Prostate gland (tissue), 2 donors: ENCODE measurements around the gene TRMT1. TPM values are rescaled to one million over a fixed set of nuclear protein-coding genes. Genes with fewer than 3 reads are reported as not detected.

Experiments used
- DNase-seq: peaks from one replicate; pipeline ENCODE4 v3.0.0-alpha.2; 2019; ENCODE audit warnings: low spot score
- H3K27ac ChIP-seq, 2 donors: fragments of 200-600 bp; sonication (generic); 2 replicates each; pipeline ENCODE4 v1.5.1; 2017 to 2019
- H3K27me3 ChIP-seq: fragments of 200-600 bp; sonication (generic); replicated peaks from 2 replicates; pipeline ENCODE4 v1.5.1; 2019; ENCODE audit not compliant: insufficient read depth
- H3K36me3 ChIP-seq, 2 donors: fragments of 200-600 bp; sonication (generic); 1 replicate in 1 of 2; 2 replicates in 1 of 2; pipeline versions ENCODE4 v1.5.1 to v1.8.1; 2017 to 2019
- H3K4me1 ChIP-seq: fragments of 200-600 bp; sonication (generic); replicated peaks from 2 replicates; pipeline ENCODE4 v1.5.1; 2019
- H3K4me3 ChIP-seq, 2 donors: fragments of 200-600 bp; sonication (generic); 2 replicates each; pipeline ENCODE4 v1.5.1; 2017 to 2019
- H3K9me3 ChIP-seq: fragments of 200-600 bp; sonication (generic); 2 replicates; pipeline ENCODE4 v1.5.1; 2017
- POLR2A ChIP-seq: fragments of 450-650 bp; IDR thresholded peaks from one replicate; pipeline ENCODE4 v1.6.1; 2016; ENCODE audit warnings: antibody characterized with exemption, mild to moderate bottlenecking
- POLR2AphosphoS5 ChIP-seq: sonication (generic); formaldehyde crosslinking; IDR thresholded peaks from one replicate; pipeline ENCODE4 v1.6.1; 2017; ENCODE audit warnings: antibody characterized with exemption
- WGBS: methylation state at CpG from one replicate; pipeline ENCODE4 v1.1.5; 2018; 5-methylcytosine and 5-hydroxymethylcytosine counted together
- intact Hi-C: fragments of 100-400 bp; cut with DNase I; formaldehyde crosslinking; loops from one replicate; pipeline ENCODE4 v1.14.2; 2022
- total RNA-seq, 2 donors: library from RNA; depleted of rRNA; stranded (reverse); fragments of >200 nt; gene quantifications; one replicate each; pipeline ENCODE4 v1.1.0, GENCODE V29; 2016
- TF ChIP-seq, protein P1 (sequence below), 4 experiments: fragments of 200-600 bp in 2 of 4; fragments of 450-650 bp in 2 of 4; sonication (generic) in 2 of 4; IDR thresholded peaks; 1 replicate in 3 of 4; 2 replicates in 1 of 4; pipeline ENCODE4 v1.5.1; 2016 to 2019; ENCODE audit warnings: antibody characterized with exemption in 4 of 4, mild to moderate bottlenecking in 2 of 4, moderate library complexity in 2 of 4

The TRMT1 gene
- total RNA-seq, 2 donors from 2014 or later, result 23.3 to 55.4 TPM

GRCh38 chr19:13139633-13140311, 23.2 kb upstream of the TRMT1 start:
- H3K36me3 ChIP-seq, result no peaks in the 10 kb centered on the region

DNA sequence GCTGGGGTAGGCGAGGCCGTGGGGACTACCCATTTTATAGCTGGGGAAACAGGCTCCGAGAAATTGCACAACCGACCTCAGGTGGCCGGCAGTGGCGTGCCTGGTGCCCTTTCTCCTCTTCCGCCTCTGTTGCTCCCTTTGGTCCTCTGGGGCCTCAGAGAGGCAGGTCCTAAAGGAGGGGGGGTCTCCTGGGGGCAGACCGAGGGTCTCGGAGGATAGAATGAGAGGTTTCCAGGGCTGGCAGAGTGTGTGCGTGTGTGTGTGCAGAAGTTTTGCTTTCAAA, 22.3 kb upstream of the TRMT1 start:
- 70% methylated on average over 10 of the region's 10 CpGs for WGBS
- TF ChIP-seq POLR2AphosphoS5 (no peak), POLR2A (no peak)
- TF ChIP-seq, protein P1, sequence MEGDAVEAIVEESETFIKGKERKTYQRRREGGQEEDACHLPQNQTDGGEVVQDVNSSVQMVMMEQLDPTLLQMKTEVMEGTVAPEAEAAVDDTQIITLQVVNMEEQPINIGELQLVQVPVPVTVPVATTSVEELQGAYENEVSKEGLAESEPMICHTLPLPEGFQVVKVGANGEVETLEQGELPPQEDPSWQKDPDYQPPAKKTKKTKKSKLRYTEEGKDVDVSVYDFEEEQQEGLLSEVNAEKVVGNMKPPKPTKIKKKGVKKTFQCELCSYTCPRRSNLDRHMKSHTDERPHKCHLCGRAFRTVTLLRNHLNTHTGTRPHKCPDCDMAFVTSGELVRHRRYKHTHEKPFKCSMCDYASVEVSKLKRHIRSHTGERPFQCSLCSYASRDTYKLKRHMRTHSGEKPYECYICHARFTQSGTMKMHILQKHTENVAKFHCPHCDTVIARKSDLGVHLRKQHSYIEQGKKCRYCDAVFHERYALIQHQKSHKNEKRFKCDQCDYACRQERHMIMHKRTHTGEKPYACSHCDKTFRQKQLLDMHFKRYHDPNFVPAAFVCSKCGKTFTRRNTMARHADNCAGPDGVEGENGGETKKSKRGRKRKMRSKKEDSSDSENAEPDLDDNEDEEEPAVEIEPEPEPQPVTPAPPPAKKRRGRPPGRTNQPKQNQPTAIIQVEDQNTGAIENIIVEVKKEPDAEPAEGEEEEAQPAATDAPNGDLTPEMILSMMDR (IDR thresholded peaks at IDR 0.05), result no peak
- H3K4me3 ChIP-seq, result no peak overlapping the region
- no peak overlapping the region for H3K27ac ChIP-seq
- H3K4me1 ChIP-seq, result no peaks in the 10 kb centered on the region
- DNase-seq, result no peak
- no peaks in the 10 kb centered on the region for H3K9me3 ChIP-seq
- H3K36me3 ChIP-seq, result no peaks in the 10 kb centered on the region
- H3K27me3 ChIP-seq, result no peaks in the 10 kb centered on the region
- intact Hi-C loops, result no loop called here

More at GRCh38 chr19:13139633-13140311, 23.2 kb upstream of the TRMT1 start:
- Histone ChIP-seq H3K4me1 (no peaks in the 10 kb centered on the region), H3K9me3 (no peaks in the 10 kb centered on the region), H3K27ac (no peak overlapping the region), H3K4me3 (no peak overlapping the region), H3K27me3 (no peaks in the 10 kb centered on the region)
- TF ChIP-seq POLR2A (no peak), POLR2AphosphoS5 (no peak)
- TF ChIP-seq, protein P1 (IDR thresholded peaks at IDR 0.05), result no peak
- WGBS, result 80% methylated on average over 11 of the region's 11 CpGs
- DNase-seq, result no peak
- intact Hi-C loops, result no loop called here

DNA sequence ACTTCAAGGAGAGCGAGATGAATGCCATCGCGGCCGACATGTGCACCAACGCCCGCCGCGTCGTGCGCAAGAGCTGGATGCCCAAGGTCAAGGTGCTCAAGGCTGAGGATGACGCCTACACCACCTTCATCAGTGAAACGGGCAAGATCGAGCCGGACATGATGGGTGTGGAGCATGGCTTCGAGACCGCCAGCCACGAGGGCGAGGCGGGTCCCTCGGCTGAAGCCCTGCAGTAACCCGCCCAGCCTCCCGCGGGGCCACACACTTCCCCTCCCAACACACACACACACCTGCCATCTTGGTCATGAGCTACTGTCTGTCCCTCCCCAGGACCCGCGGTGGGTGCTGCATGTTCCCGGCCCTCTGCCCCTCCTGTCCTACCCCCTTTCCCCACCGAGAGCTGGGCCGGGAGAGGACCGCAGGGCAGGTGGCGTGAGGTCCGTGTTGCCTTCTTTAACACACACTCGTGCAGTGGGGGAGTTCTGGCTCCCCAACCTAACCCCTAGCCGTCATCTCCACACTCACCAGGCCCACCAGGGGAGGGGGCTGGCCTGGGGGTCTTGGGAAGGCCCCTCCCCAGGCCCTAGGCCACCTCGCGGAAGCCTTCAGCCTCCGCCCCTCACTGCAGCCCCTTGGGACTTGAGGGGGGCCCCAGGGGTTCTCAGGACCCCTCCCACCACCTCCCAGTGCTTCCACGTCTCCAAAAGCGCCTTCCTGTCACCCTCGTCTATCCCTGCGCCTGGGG, 21.8 kb upstream of the TRMT1 start:
- intact Hi-C loops, result no loop called here
- Histone ChIP-seq H3K4me3 (no peak overlapping the region), H3K27me3 (no peaks in the 10 kb centered on the region), H3K4me1 (no peaks in the 10 kb centered on the region), H3K9me3 (no peaks in the 10 kb centered on the region), H3K36me3 (no peaks in the 10 kb centered on the region), H3K27ac (no peak overlapping the region)
- no peak for DNase-seq
- WGBS, result 82% methylated on average over 40 of the region's 40 CpGs
- TF ChIP-seq POLR2A (no peak), POLR2AphosphoS5 (no peak)
- TF ChIP-seq, protein P1 (IDR thresholded peaks at IDR 0.05), result no peak

- H3K27ac ChIP-seq, result no peak overlapping the region
- WGBS, result 91% methylated on average over 28 of the region's 28 CpGs
- no peaks in the 10 kb centered on the region for H3K36me3 ChIP-seq
- no peaks in the 10 kb centered on the region for H3K27me3 ChIP-seq
- intact Hi-C loops, result no loop called here
- no peak overlapping the region for H3K4me3 ChIP-seq
- H3K9me3 ChIP-seq, result no peaks in the 10 kb centered on the region
- H3K4me1 ChIP-seq, result no peaks in the 10 kb centered on the region
- TF ChIP-seq POLR2AphosphoS5, result no peak
- TF ChIP-seq, protein P1 (IDR thresholded peaks at IDR 0.05), result no peak
- no peak for TF ChIP-seq POLR2A
- DNase-seq, result no peak
These were observed 20.8 kb upstream of the TRMT1 start for GRCh38 chr19:13137290-13137794.
